NCI-H510A (cell line): ENCODE measurements around the gene MTA1.

ENCODE experiments used
- DNase-seq: peaks from one replicate; lab custom pipeline; 2025; lab: John Stamatoyannopoulos, UW

MTA1 gene

DNA sequence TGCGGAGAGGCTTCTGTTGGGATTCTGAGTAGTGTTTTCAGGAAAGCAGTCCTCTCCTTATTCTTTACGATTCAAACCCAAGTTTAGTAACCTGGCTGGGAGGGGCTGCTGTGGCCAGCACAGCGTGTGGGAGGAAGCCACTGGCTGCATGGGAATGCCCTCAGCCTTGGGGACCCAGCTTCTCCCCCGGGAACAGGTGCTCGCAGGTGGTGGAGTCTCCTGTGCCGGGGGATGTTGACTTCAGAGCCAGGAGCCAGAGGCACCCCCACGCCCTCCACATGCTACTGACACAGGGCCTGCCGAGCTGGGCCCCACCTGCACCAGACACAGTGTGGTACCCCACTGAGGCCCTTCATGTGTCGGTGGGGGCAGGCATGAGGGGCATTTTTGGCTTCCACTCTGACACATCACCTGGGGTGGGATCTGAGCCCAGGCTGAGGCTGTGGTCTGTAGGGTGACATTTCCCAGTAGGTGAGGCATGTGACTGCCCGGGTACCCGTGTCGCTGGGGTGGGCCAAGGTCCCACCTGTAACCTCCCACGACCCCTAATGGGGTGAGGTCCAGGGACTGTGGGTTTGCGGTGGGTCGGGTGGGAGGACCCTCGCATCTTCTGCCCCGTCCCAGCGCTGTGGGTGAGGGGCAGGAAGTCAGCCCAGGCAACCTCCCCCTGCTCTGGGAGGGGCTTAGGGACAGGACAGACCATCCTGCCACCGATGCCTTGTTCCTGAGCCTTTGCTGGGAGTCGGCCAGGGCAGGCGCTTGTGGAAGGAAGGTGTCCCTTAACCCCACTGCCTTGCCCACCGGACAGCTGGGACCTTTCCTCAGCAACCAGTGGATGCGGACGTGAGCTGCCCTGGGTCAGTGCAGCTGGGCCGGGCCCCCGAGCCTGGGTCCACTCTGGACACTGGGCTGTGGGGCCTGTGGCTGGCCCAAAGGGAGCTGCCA, 26.5 kb downstream of the MTA1 start:
- DNase-seq: no peak

DNA sequence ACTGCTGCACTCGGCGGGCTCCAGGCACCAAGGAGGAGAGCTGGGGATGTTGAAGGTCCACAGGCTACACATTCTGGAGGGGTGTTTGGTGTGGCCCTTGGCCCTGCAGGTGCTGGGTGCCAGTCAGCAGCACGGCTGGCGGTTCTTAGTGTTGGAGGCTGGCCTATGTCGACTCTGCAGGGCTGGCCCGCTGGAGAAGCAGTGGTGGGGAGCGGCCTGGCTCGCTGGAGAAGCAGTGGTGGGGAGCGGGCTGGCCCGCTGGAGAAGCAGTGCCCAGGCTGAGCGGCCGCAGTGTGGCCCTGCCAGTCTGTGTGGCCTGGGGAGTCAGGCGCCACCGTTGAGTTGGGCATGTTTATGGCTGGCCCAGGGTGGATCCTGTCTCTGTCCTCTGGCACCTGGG, 27.3 kb downstream of the MTA1 start:
- DNase-seq: no peak

DNA sequence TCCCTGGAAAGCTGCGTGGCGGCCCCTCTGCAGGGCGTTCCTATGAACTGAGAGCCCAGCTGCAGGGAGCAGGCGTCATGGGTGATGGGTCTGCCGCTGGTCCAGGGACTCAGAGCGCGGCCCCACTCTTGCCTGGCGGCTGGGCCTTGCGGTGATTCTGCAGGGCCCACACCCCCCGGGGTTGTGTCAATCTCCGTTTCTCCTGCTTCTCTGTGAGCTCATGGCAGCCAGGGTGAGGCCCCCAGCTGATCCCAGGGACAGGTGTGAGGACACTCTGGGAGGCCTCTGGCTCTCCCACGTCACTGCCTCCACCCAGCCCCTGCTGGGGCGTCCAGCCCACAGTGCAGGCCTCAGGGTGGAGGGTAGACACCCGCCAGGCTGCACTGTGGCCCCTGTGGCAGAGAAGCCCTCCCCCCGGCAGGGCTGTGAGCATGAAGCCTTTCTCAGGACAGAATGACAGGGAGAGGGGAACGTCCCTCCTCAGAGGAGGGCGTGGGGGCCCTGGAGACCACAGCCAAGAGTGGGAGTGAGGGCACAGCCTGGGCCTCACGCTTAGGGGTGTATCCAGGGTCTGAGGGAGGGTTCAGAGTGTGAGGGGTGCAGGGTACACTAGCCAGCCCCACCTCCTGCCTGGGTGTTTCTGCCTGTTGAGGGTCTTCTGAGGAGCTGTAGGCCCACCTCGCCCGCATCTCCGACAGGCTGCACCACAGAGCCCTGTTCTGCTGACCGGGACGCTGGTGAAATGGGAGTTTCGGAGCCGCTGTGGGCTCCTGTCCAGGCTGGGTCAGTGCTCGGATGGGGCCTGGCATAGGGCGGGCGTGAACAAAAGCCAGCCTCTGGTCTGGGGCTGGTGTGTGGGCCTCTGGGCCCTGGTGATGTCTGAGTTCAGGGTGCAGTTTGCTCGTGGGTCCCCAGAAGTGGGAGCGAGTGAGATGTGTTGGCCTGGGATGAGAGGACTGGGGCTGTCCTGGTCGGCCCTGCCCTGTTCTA, 28.3 kb downstream of the MTA1 start:
- no peak for DNase-seq

DNA sequence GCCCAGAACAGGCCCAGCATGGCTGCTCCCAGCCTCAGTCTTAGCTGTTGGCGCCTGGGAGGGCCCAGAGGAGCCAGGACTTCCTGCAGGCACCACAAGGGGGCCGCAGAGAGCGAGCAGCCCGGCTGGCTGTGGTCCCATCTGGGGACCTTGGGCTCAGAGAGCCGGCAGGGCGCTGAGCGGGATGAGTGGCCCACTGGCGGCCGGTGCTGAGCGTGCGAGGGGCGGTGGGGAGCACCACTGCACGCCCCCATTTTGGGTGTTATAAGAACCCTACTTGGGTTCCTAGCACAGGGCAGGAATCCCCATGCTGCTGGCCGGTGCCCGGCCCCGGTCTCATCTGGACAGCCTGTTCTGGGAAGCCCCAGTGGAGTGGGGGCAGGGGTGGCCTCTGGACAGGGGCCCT, 29.1 kb downstream of the MTA1 start:
- DNase-seq: no peak

DNA sequence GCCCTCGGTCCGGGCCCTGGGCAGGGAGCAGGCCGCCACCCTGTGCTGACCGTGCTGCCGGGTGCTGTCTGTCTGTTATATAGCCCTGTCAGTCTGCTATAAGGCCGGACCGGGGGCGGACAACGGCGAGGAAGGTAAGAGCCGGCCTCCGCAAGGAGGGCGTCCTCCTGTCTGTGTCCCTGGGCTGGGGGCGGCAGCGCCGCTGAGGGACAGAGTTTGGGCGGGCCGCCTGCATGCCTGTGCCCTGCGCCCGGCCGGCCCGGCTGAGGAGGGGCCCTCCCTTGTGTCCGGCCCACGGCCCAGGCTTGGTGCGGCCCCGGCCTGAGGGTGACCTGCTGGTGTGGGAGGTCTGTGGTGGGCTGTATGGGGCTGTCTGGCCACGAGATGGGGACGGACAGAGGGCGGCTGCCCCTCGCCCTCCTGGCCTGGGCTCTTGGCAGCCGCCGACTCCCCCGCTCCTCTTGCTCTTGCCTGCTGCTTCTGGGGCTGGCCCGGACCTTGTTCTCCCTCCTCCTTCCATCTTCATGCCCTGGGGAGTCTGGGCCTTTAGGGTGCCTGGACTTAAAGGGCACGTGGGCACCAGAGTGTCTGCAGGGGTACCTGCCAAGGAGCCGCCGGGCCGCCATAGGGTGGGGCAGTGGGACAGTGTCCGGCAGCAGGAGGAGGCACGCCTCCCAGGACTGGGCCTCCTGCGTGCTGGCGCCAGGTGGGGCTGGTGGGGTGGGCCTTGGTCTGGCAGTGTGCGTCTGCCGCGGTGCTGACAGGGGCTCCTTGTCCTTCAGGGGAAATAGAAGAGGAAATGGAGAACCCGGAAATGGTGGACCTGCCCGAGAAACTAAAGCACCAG, 29.9 kb downstream of the MTA1 start:
- DNase-seq: no peak

DNA sequence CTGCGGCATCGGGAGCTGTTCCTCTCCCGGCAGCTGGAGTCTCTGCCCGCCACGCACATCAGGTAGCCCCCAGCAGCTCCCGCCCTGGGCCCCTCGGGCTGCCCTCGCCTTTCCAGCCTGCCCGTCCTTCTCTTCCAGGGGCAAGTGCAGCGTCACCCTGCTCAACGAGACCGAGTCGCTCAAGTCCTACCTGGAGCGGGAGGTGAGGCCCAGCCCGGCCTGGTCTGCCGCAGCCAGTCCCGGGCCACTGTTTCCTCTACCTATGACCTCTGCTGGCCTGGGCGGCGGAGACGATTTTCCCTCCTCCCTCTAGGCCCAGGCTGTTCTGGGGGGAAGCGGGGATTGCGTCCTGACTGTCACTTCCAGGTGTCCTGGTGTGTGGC, 30.5 kb downstream of the MTA1 start:
- DNase-seq: no peak

DNA sequence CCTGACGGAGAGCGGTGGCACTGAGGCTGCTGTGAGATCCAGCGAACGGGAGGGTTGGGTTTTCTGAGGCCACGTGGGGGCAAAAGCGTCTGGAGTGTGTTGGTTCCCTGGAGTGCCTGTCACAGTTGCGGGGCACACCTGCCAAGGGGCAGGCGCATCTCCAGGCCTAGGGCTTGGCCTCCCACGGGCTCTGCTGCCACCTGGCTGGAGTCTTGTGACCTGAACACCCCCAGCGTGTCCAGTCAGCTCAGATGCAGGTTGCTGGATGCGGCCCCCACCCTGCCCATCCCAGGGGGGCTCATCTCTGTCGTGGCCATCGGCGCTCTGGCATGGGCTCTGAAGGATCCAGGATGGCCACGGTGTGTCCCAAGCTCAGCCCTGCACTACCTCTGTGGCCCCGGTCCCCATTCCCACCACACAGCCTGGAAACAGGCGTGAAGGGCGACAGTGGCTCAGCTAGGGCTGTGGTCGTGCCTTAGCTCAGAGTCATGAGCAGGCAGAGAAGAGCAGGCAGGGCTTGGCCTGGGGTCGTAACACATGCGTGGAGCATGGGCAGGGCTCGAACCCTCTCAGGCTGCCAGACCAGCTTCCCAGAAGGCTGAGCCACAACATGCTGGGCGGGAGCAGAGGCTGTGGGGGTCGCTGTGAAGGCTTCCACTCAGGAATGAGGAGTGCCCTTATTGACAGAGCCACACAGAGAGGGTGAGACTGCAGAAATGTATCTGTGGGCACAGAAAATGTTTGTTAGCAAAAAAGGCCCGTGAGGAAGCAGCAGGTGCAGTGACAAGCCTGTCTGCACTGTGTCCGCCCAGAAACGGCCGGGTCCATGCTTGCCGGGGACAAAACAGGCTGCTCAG, 31.5 kb downstream of the MTA1 start:
- no peak for DNase-seq

DNA sequence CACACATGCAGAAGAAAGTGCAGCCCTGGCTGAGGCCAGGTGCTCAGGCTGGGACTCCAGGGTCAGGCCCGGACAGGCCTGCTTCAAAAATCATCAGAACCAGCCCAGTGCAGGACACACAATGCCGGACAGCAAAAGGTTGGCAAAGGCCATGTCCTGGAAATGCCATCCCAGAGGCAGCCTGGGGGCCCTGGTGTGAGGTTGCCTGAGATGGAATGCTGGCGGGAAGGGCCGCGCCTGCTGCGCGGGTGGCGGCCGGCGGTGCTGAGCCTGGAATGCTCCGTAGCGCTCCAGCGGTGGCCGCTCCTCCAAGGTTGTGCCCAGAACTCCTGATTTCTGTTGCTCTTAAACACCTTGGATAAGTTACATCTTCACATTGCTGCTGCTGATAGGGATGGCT, 33.3 kb downstream of the MTA1 start:
- DNase-seq: no peak

DNA sequence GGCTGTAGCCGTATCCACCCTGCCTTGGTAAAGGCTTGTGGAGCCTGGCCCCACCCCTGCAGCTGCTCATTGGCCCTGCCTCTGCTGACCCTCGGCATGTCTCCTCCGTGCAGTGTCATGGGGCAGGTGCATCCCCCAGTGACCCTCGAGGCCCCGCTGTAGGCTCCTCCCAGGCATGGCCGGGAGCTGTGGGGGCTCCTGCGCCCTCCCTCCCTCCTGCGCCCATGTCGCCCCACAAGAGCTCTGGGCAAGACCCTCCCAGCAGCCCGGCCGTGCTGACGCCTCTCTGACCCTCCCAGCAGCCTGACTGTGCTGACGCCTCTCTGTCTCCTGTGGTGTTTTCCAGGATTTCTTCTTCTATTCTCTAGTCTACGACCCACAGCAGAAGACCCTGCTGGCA, 34.2 kb downstream of the MTA1 start:
- DNase-seq: no peak

DNA sequence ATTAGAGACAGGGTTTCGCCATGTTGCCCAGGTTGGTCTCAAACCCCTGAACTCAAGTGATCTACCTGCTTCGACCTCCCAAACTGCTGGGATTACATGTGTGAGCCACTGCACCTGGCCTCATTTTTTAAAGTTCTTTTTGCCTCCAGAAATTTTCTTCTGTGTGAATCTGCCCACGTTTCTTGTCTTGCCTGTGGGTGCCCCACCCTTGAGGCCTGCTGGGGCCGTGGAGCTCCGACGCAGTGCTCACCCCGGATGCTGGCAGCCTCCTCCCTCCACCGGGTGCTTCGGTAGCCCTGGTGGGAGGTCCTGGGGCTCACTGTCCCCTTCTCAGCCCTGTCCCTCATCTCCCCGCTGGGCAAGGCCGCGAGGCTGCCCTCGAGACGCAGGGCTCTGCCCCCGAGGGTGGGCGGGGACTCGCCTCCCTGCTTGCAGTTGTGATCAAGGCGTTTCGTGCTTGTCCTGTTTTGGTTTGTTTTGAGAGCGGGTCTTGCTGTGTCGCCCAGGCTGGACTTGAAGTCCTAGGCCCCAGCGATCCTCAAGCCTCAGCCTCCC, 35.5 kb downstream of the MTA1 start:
- DNase-seq: no peak

DNA sequence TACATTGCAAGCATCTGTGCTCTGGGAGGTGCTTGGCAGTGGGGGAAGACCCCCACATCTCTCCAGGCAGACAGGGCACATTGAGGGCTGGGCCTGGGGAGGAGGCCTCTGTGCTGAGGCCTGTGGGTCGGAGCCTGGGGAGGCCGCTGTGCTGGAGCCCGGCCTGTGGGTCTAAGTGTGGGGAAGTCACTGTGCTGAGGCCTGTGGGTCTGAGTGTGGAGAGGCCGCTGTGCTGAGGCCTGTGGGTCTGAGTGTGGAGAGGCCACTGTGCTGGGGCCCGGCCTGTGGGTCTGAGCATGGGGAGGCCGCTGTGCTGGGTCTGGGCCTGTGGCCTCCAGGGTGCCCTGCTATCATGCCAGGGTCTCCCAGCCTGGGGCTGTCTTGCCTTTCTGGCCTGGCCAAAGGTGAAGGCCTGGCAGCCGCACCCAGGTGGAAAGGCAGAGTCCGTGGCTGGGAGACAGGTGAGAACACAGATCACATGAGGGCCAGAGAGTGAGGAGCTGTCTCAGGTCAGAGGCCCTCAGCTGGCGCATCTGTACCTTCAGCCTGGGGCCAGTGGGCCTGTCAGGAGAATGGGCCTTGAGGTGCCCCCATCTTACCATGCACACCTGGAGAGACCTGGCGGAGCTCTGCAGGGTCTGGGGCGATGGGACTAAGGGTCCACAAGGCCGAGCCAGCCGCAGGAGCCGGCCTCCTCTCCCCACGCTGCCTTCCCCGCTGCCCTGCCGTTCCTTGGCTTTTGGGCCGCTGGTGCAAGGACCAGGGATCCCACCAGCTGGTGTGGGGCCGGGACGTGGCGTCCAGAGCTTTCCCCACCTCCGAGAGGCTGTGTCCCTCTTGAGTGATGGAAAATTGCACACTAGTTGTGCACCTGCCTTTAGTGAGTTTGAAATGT, 36.4 kb downstream of the MTA1 start:
- DNase-seq: no peak

DNA sequence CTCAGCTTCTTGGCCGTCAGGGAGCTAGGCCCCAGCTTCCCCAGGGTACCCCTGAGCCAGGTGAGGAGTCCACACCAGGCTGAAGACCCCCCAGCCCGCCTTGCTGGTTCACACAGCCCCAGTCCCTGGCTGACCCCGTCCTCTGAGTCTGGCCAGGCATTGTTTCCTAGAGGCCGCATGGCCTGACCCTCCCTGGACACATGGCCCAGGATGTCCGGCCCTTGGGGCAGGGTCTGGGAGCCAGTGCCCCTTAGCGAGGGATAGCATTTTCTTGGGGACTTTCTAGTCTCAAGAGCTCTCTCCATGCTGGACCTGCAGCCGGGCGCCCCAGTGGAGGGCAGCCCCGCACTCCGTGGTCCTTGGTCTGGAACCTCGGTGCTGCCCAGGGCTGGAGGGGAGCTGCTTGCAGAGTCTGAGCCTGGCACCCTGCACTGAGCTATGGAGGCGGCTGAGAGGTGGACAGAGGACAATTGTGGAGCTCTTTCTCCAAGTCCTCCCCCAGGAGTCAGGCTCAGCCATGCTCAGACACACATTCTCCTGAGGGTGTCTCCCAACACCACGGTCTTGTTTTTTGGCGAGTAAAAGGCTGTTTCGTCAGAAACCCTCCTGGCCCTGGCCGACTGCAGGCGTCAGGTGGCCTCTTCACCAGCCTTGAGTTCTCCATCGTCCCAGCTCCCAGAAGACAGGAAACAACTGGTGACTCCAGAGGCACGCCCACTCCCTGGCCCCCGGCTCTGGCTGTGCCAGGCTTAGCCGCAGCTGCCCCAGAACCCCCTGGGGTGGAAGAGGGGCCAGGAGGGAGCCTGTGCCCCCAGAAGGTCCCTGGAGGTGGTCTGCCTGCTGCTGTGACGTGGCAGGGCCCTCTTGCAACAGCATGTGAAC, 37.4 kb downstream of the MTA1 start:
- no peak for DNase-seq

DNA sequence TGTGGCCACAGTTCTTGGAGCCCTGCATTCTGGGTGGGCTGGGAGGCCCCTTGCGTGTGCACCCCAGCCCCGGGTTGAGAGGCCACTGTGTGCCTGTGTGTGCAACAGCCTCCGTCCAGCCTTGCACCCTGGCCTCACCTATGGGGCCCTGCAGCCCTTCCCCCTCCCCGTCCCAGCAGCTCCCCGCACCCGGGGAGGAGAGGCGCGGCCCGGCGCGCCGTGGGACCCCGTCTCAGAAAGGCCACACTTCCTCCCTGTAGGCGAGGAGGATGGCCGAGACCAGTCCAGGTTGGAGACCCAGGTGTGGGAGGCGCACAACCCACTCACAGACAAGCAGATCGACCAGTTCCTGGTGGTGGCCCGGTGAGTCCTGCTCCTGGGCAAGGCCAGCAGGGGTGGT, 38.4 kb downstream of the MTA1 start:
- no peak for DNase-seq

DNA sequence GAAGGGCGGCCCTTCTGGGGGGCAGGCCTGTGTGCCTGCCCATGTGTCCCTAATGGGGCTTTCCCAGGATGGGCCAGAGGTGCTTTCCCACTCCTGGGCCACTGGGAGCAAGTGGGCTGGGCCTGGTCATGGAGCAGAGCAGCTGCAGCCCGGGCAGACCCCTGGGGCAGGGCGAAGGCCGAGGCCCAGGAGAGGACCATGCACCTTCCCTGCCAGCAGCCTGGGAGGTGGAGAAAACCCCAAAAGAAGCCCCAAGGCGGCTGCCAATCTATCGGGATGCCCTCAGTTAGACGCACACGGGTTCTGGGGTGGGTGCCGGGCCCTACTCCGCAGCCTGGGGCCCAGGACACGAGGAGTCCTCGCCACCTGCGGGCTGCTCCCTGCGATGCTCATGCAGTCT, 38.9 kb downstream of the MTA1 start:
- DNase-seq: no peak

DNA sequence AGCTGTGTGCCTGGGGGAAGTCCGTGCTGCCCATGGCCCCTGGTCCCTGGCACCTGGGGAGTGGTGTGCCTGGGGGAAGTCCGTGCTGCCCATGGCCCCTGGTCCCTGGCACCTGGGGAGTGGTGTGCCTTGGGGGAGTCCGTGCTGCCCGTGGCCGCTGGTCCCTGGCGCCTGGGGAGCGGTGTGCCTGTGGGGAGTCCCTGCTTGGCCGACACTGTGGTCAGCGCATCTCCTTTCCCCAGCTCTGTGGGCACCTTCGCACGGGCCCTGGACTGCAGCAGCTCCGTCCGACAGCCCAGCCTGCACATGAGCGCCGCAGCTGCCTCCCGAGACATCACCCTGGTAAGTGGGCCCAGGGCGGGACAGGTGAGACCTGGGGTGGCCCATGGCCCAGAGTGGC, 40.5 kb downstream of the MTA1 start:
- DNase-seq: no peak

DNA sequence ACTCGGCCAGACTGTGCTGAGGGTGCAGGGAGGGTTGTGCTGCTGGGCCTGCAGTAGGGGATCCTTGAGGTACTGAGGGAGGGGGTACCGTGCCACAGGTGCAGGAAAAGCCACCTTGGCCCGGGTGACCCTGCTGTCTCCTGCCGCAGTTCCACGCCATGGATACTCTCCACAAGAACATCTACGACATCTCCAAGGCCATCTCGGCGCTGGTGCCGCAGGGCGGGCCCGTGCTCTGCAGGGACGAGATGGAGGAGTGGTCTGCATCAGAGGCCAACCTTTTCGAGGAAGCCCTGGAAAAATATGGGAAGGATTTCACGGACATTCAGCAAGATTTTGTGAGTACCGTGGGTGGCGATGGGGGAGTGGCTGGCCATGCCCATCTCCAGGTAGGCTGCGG, 41.0 kb downstream of the MTA1 start:
- no peak for DNase-seq

DNA sequence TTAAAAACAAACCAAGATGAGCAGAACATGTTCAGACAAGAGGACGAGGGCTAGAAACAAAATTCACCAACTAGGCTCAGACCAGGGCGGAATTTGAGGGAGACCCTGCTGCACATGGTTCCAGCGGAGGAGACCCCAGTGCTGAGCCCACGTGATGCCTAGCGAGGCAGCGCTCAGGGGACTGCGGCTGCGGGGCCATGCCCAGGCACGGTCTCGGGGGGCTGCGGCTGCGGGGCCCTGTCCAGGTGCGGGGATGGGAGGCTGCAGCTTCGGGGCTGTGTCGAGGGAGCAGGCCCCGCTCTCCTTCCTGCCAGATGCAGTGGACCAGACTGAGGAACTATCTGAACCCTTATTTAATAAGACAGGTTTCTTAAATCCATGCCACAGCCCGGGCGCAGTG, 42.3 kb downstream of the MTA1 start:
- no peak for DNase-seq

DNA sequence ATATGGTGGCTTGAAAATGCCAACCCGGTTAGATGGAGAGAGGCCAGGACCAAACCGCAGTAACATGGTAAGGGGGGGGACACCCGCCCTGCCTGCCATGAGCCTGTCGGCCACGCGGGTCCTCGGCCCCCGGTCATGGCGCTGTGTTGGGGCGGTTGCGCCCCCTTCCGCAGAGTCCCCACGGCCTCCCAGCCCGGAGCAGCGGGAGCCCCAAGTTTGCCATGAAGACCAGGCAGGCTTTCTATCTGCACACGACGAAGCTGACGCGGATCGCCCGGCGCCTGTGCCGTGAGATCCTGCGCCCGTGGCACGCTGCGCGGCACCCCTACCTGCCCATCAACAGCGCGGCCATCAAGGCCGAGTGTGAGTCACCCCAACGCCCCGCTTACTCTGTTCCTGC, 44.9 kb downstream of the MTA1 start:
- DNase-seq: no peak
